Stimulated activated CD4-positive, alpha-beta T cell treated with anti-CD3 and anti-CD28 coated beads, TNF-alpha, amount 100 ng/mL, for 48 hours (primary cell): Measurements from ENCODE around the gene ETS1.

ENCODE experiments used
- DNase-seq, 3 donors: peaks; one replicate each; pipeline ENCODE4 v3.0.0-alpha.2; 2020; ENCODE audit warnings: low read depth in 3 of 3

Gene ETS1

DNA sequence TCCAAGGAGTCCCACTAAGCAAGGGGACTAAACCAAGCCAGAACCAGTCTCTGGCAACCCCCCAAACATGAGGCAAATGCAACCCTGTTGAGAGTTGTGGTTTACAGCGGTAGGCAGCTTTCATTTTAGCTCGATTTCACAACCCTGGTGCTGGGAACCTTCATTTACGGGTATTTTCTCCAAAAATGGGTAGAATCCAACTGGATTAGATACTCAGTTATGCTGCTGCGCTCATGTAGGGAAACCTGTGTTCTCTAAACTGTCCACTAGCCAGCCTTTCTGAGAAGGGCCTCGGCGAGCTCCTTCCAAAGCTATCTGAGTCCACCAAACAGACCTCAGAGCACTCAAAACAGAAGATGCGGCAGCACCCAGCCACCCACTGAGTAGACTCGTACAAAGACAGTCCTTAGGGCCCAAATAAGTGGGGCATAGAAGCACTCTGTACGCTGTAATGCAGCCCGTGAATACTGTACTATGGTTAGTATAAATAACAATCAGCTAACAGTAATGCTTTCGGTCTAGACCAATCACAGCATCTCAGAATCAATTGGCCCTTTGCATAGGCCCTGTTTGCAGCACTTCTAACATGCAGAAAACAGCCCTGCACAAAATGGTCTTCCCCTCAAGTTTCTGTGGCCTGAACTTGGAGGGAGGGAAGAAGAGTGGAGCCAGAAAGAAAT is 104.7 kb downstream of the ETS1 start:
- no peak for DNase-seq

DNA sequence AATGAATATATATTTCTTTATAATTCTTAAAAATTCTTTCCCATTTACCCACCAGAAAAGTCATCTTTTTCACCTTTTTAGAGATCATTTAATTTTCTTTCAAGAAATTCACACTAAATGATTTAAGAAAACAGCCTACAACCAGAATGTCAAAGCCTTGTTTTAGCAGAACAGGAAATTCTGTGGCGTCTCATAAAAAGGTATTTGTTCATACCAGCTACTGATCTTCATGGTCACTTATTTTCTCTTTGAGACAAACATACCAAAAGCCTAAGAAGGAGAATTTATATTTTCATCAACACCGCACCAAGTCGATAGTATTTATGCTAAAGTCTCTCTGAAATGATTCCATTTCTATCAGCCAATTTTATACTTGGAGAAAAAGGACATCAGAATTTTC is 105.3 kb downstream of the ETS1 start:
- no peak for DNase-seq

DNA sequence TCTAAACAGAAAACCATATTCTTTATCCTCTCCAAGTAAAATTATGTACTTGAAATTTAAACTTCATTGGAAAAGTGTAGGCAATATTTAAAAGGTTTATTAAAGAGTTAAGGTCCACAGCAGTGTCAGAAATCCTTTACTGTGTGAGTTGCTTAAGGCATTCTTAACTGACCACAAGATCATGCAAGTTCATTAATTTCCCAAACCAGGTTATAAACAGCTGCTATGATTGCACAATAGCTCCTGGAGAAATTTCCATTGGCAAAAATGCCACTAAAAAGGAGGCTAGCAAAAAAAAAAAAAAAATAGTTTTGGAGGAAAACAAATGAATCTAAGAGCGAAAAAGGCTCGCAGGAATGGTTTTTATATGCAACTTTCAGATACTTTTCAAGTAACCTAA is 106.2 kb downstream of the ETS1 start:
- DNase-seq = no peak

DNA sequence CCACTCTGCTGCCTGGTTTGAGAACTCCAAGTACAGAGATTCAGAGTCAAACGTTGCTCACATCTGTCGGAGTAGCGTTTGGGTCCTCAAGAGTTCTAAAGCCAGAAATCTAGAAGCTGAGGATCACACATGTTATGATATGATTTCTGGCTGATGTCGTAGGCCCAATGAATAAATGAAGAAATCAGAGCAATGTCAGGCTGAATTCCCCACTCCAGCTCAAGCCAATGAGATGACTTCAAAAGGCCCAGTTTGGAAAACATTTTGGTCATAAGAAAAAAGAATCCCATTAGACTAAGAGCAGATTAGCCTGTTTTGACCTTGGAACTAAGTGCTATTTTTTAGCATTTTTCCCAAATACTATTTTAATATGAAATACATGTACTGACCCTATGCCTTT is 106.7 kb downstream of the ETS1 start:
- no peak for DNase-seq

DNA sequence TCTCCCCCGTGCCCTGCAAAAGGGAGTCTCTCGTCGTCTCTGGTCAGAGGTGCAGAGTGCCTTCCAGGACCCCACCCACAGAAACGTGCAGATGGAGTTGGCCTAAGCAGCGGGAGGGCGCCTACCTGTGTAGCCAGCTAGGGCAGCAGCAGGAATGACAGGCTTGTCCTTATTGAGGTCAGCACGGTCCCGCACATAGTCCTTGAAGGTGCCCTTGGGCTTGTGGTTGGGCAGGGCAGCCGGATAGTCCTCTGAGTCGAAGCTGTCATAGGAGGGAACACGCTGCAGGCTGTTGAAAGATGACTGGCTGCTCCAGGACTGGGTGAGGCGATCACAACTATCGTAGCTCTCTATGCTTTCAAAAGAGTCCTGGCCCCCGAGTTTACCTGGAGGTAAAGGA is 107.3 kb downstream of the ETS1 start:
- no peak for DNase-seq

DNA sequence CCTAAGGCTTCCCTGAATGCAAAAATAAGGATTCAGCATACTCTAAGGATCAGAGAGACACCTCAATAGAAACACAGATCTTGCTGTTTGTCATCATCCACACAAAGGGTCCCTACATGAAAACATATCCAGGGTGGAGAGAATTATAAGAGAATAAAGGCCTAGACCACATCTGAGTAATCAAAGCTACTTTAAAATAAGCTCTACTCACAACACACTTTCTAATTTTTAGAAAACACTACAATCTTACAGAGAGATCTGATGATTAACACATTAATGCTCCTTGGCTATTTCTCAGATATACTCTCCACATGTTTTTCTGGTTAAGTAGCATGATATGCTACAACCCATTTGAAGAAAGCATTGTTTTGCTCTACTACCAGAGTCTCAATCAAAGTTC is 108.2 kb downstream of the ETS1 start:
- DNase-seq = no peak

DNA sequence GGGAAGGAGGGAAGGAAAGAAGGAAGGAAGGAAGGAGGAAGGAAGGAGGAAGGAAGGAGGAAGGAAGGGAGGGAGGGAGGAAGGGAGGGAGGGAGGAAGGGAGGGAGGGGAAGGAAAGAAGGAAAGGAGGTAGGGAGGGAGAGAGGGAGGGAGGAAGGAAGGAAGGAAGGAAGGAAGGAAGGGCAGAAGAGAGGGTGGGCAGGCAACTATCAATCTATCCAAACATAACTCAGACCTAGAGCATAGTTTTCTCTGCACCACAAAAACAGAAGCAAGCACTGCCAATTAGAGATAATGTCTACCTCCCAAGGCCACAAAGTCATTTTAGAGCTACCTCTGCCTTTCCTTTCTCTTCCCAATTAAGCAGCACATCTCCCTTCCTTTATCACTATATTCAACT is 109.1 kb downstream of the ETS1 start:
- no peak for DNase-seq

DNA sequence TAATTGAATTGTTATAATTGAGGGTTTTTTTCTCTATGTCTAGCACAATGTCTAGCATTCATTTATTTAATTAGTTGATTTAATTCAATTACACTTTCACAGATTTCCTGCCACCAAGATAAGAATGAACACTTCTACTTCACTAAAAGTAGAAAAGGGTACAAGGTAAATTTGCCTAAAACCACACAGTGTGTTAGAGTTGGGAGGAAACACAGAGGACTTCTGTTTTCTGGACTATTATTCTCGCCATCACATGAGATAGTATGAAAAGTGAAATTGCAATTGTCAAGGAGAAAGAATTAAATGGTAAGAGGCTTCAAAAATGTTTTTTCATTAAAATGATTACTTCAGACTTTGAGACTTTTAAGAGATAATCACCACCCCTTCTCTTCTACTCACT is 109.5 kb downstream of the ETS1 start:
- DNase-seq = no peak

DNA sequence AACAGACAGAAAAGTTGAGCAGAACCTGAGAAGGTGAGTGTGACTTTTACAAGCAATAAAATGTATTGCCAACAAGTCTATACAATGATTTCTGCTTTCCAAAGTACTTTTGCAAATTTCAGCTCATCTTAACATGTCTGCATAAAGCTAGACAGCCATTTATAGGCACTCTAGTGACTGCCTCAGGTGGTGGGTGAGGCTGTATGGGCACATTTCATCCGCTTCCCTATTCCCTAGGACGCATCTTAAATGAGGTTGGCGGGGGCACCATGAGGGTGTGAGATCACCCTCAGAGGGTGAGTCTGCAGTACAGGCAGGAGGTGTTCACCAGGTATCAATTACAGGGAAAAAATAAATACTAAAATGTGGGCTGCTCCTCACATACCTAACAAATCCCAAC is 110.1 kb downstream of the ETS1 start:
- DNase-seq = no peak

DNA sequence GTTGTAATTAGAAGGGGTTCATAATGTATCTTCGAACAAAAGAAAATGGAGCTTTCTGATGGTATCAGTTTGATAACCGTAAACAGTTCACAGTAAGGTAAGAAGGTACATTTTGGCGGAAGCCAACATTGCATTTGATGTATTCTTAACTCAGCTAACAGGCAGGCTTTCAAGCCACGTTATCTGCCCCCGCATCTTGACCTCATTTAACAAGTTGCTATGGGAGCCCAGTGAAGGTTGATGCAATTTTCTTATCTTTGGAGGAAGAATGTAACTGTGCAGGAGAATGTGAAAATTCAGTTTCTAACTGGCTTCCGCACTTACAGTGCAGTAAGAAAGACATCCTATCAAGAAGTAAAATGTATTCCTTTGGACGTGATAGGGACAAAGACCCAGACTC is 110.6 kb downstream of the ETS1 start:
- DNase-seq = no peak

DNA sequence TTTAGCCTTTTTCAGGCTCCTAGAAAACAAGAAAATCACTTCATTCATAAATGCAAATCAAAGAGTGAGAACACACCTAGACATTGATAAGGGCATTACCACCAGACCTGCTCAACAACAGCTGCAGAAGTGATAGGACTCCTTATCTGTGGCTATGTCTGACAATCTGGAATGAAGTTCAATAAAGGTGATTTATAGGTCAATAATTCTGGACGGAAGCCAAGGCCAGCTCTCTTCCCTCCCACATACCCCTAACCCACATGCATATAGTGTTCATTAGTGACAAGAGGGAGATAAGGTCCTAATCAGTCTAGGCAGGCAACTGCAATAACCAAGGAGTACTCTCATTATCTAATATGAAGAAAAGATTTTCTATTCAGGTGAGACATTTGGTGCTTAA is 111.3 kb downstream of the ETS1 start:
- DNase-seq = no peak

DNA sequence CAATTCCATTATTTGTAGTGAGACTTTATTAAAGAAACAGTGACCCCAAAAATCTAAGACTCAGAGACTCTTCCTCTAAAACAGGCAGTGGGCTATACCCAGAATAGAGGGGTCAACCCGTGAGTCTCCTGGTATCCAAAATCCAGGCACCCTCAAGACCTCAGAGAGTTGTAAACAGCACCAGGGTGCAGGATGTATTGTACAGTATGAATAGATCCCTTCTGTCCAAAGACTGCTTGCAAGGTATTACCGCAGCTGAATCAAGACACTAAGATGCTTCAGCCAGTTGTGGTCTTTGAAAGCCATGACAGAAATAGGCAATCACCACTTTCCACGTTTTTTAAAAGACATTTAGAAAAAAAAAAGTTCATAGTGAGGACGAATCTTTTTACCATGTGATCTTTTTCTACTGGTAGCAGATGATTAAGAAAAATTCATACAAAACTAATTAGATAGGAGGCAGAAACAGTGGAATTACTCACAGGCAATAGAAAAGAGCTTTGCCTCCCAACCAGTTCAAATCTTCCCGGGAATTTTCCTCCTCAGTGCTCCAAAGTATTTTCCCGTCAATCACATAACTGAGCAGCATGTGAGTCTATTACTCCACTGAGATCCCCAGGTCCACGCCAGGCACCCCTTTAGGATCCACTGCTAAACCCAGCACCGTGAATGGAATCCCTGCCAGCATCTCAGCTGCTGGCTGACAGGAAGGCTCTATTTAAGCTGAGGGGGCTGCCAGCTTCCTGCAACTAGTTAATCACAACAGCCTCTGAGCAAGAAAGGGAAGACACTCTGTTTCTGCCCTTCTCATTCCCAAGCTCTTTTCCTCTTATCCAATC is 113.1 kb downstream of the ETS1 start:
- DNase-seq = no peak

DNA sequence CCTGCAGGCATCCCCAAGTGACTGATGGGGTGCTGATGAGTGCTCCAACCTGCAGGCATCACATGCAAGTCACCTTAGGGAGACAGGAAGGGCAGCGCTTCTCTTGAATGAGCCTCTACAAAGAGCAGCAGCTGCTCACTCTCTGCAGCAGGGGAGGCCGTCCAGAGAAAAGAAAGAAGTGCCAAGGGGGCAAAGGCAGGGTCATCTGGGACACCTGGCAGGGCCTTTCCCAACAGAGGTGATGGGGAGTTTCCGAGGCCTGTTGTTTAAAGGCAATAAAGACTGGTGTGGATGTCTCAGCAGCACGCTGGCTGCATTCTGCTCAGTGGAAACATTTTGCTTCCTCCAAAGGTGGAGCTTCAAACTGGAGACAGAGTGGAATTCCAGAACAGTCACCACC is 113.7 kb downstream of the ETS1 start:
- DNase-seq = no peak

DNA sequence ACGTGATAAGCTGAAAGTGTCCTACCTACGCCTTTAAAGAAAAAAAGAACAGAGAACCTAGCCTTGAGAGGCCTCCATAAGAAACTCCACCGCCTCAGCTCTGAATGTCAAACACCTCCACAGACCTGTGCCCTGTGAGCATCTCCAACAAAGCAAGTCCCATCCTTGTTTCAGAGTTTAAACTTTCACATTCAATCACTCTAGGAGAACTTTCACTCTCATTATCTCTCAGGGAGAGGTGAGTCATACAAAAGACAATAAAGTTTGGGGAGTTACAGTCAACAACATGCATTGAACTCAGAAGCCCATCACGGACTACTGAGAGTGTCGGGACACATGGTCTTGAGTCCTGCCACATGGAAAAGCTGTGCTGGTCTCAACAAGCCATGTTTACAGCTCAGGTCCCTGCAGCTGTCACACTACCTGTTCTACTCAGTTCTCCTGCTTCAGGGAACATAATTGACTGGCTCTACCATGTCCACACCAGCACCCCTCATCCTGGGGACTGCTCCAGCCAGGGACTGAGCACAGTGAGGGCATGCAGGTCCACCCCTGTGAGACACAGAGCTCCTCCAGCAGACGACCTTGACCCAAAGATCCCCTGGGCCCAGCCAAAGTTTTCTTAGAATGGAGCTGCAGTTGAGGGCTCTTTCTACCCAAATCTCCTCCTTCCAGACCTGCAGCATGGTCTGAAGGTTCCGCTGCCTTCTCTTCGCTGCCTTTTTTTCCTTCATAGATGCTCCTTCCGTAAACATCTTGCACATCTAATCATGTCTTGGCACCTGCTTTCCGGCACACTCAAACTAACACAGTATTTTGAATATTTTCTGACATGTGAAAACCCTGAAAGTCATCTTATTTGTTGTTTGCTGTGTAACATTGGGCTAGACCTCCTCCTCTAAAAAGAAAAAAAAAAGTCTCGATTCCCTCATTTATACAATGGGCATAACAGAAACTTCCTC is 114.9 kb downstream of the ETS1 start:
- peak in 1 of 3 donors; percentile 54 for DNase-seq

DNA sequence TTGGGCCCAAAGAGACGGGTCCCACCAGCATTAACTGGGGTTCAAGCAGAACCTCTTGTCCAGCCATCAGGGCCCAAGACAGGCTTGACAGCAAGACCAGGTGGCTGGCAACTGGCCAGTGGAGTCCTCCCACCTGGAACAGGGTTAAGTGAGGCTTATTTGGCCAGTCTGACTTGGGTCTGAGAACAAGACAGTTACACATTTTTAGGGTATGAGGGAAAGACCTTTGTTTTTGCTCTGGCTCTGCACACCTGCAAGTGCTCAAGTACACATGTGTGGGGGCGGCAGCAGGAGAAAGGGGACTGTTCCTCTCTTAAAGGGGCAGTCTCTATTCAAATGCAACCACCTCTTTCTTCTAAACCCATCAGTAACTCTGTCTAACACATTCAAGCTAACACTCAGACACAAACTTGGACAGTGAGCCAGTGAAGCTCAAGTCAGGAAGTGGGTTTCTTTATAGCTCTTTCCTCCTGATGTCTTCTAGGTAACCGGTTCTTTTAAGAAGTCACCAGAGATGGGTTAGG is 116.2 kb downstream of the ETS1 start:
- DNase-seq = no peak

DNA sequence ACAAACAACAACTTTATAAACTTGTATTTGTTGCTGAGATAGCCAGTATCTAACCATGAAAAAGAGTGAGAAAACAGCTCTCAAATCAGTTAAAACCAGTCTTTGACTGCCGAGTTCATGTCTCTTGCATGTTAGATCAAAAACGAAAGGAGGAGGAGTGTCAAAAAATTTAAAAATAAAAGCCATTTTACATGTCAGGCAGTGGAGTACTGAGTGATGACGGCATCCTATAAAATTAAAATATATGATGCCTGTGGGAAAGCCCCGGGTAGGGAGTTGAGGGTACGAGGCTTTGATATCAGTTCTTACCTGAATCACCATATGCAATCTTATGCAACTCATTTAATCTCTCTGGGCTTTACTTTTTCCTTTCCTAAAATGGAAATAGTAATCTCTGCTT is 117.3 kb downstream of the ETS1 start:
- DNase-seq = no peak

DNA sequence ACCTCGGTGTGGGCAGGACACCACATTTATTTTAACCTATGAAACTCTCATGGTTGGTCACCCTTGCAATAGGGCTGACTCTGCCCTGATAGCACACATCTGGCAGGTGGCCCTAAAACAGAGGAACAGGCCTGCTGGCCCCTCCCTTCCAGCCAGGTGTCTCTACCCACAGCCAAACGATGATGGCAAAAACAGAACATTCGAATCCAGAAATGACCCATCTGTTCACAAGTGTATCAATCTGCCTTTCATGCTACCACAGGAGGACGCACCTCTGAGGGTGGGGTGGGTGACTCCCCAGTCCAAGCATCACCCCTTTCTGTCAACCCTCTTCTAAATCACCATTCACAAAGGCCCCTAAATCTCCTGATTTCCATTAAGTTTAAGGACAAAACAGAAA is 118.1 kb downstream of the ETS1 start:
- DNase-seq = no peak

DNA sequence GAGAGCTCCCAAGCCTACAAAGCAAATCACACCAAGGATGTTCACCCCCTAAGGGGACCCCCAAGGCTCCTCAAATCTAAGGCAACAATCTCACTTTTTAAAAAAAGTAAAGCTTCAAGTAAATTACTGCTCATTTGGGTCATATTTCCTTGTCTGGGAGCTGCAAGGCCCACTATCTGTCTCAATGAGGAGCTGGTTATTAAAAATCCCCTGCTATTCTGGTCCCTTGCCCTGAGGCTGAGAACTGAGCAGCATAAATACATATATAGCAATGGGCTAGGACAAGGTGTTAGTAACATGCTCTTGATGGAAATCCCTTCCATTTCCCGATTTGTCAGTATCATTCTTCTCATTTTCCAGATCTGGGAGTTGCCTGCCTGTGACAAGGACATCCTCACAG is 119.2 kb downstream of the ETS1 start:
- DNase-seq = no peak

DNA sequence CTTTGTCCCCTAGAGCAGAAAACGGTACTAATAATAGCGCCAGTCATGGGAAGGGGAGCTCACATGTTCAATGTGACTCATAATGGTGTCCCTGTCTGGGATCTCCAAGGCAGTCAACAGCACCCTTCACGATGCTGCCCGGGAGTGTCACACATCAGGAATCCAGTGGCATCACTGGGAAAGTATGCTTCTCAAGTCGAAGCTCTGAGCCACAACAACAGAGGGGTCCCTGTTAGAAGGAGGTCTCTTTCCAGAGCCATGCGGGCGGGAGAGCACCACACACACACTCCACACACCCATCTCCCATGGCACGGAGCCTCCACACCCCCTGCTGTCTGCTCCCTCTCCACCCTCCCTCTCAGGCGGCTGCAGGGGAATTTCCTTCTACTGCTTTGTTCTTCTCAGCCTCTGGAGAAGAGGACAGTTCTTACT is 119.7 kb downstream of the ETS1 start:
- DNase-seq = no peak

DNA sequence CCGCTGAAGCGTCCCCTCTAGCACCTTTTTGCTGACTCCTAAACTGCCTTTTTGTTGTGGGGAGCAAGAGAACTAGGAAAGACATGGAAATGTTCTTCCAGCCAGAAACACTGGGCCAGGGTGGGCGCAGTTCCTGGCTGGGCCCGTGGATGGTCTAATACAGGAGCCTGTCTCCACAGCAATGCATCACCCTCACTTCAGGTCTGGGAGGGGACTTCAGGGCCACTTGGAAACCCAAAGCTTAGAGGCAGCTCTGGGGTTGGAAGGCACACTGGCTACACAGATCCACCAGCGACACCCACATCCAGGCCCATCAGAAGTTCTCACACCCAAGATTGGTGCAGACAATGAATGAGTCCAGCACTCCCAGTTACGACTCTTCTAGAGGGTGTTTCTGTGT is 120.3 kb downstream of the ETS1 start:
- no peak for DNase-seq

DNA sequence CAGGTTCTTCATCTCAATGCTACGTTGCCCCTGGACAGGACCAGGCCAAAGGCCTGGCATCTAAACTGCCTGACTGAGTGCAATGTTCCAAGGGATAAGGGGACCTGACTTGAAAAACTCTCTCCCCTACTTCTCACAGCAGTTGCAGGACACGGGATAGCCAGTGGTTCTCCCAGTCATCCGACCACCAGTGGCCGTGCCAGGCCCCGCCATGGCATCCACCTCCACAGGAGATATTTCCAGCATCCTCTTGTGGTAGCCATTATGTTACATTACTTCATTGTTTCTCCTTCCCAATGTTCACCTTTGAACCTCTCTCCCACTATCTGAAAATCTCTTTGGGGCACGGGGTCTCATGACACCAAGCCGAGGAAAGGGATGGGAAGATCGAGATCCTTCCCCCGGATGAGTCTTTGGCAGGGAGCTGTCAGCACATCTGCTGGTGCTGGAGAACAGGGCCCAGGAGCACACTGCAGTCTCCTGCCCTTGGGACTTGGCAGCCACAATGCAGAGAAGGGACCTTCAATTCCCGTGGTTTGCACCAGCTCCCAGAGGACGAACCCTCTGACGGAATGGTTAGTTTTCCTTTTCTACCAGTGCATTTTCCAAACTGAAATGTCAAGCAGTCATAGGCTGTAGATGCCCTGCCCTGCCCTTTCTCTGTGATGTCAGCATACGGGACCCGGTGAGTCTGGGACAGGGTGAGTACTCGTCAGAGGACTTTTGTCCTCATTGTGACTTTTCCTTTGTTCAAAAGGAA is 121.2 kb downstream of the ETS1 start:
- no peak for DNase-seq
